KMS-11 (cell line): ENCODE measurements around the gene CEP162.

Experiments
- H2AFZ ChIP-seq: fragments of 200-600 bp; sonication (generic); 2 replicates; pipeline ENCODE4 v1.6.1; 2016; ENCODE audit warnings: antibody characterized with exemption, mixed run types, low read depth
- H3K27ac ChIP-seq: fragments of 200-600 bp; sonication (generic); 2 replicates; pipeline ENCODE4 v1.6.1; 2016; ENCODE audit warnings: mild to moderate bottlenecking, mixed run types
- H3K27me3 ChIP-seq: fragments of 200-600 bp; sonication (generic); 2 replicates; pipeline ENCODE4 v1.6.1; 2017; ENCODE audit warnings: mild to moderate bottlenecking, low read depth, mixed run types, moderate library complexity; ENCODE audit not compliant: insufficient read depth
- H3K36me3 ChIP-seq: fragments of 200-600 bp; sonication (generic); 2 replicates; pipeline ENCODE4 v1.6.1; 2017; ENCODE audit warnings: mild to moderate bottlenecking, mixed run types; ENCODE audit not compliant: insufficient read depth
- H3K4me1 ChIP-seq: fragments of 200-600 bp; sonication (generic); 2 replicates; pipeline ENCODE4 v1.6.1; 2016; ENCODE audit warnings: mild to moderate bottlenecking, low read depth, mixed run types; ENCODE audit not compliant: poor library complexity, severe bottlenecking
- H3K4me2 ChIP-seq: fragments of 200-600 bp; sonication (generic); 2 replicates; pipeline ENCODE4 v1.7.0; 2016; ENCODE audit warnings: mild to moderate bottlenecking, mixed run types
- H3K4me3 ChIP-seq: fragments of 200-600 bp; sonication (generic); IDR thresholded peaks from 2 replicates; pipeline ENCODE4 v1.6.1; 2017; ENCODE audit warnings: low read depth, low read length, mixed read lengths; ENCODE audit not compliant: insufficient read depth
- H3K79me2 ChIP-seq: fragments of 200-600 bp; sonication (generic); 2 replicates; pipeline ENCODE4 v1.6.1; 2016; ENCODE audit warnings: low read depth, mixed run types; ENCODE audit not compliant: insufficient read depth
- H3K9ac ChIP-seq: fragments of 200-600 bp; sonication (generic); 2 replicates; pipeline ENCODE4 v1.6.1; 2016; ENCODE audit warnings: mild to moderate bottlenecking, mixed run types
- H4K20me1 ChIP-seq: fragments of 200-600 bp; sonication (generic); 2 replicates; pipeline ENCODE4 v1.6.1; 2016; ENCODE audit warnings: mild to moderate bottlenecking, mixed run types; ENCODE audit not compliant: insufficient read depth
- CTCF ChIP-seq: fragments of 200-600 bp; sonication (generic); conservative IDR thresholded peaks from 2 replicates; pipeline ENCODE4 v1.6.1; 2017; ENCODE audit warnings: low read depth, mild to moderate bottlenecking, antibody characterized with exemption, low read length, moderate library complexity, mixed read lengths

The CEP162 gene

GRCh38 chr6:84093441-84094435, 133.7 kb downstream of the CEP162 start:
- no peak overlapping the region for H3K27ac ChIP-seq
- H3K27me3 ChIP-seq: no peaks in the 10 kb centered on the region
- H2AFZ ChIP-seq: 0 out of 2 replicates have a peak overlapping the region, but pooled peaks have one; percentile 0

GRCh38 chr6:84089552-84089951, 137.9 kb downstream of the CEP162 start:
- no peak overlapping the region for H3K4me3 ChIP-seq
- H2AFZ ChIP-seq: no peak overlapping the region
- H3K27me3 ChIP-seq: no peaks in the 10 kb centered on the region
- no peak for TF ChIP-seq CTCF
- H3K4me1 ChIP-seq: peaks cover 3% of the 10 kb centered on the region
- no peaks in the 10 kb centered on the region for H3K36me3 ChIP-seq
- no peaks in the 10 kb centered on the region for H4K20me1 ChIP-seq
- H3K27ac ChIP-seq: no peak overlapping the region
- H3K79me2 ChIP-seq: no peaks in the 10 kb centered on the region
- H3K4me2 ChIP-seq: no peak overlapping the region
- no peak overlapping the region for H3K9ac ChIP-seq

More at GRCh38 chr6:84093441-84094435, 133.7 kb downstream of the CEP162 start:
- Histone ChIP-seq H3K4me1 (peaks cover 3% of the 10 kb centered on the region), H3K4me3 (no peak overlapping the region), H3K36me3 (no peaks in the 10 kb centered on the region), H3K79me2 (no peaks in the 10 kb centered on the region), H3K9ac (no peak overlapping the region), H3K4me2 (0 out of 2 replicates have a peak overlapping the region, but pooled peaks have one; percentile 3), H4K20me1 (no peaks in the 10 kb centered on the region)
- TF ChIP-seq CTCF: no peak

- Histone ChIP-seq H3K4me1 (peaks cover 3% of the 10 kb centered on the region), H2AFZ (no peak overlapping the region), H3K4me3 (no peak overlapping the region), H3K27ac (no peak overlapping the region), H3K9ac (no peak overlapping the region), H3K36me3 (no peaks in the 10 kb centered on the region), H3K4me2 (no peak overlapping the region), H3K79me2 (no peaks in the 10 kb centered on the region), H3K27me3 (no peaks in the 10 kb centered on the region), H4K20me1 (no peaks in the 10 kb centered on the region)
- TF ChIP-seq CTCF: no peak
Measured at GRCh38 chr6:84089081-84089480, 138.4 kb downstream of the CEP162 start.

- no peak overlapping the region for H3K4me3 ChIP-seq
- H3K9ac ChIP-seq: no peak overlapping the region
- H3K27ac ChIP-seq: no peak overlapping the region
- no peaks in the 10 kb centered on the region for H3K36me3 ChIP-seq
- H2AFZ ChIP-seq: no peak overlapping the region
- no peaks in the 10 kb centered on the region for H3K27me3 ChIP-seq
- H3K4me1 ChIP-seq: no peaks in the 10 kb centered on the region
- H4K20me1 ChIP-seq: no peaks in the 10 kb centered on the region
- H3K4me2 ChIP-seq: no peak overlapping the region
- TF ChIP-seq CTCF: no peak
- H3K79me2 ChIP-seq: no peaks in the 10 kb centered on the region
Measured at GRCh38 chr6:84086545-84087429, 140.7 kb downstream of the CEP162 start.
